HEK293 (cell line): ENCODE results near the gene PIK3R1.

Experiments used
- CTCF ChIA-PET: fragments of 350-600 bp; formaldehyde crosslinking; extraction: SDS; loops from one replicate; lab custom pipeline; 2021; ENCODE audit warnings: antibody characterized with exemption; lab: Yijun Ruan, JAX
- POLR2A ChIA-PET: fragments of 300-600 bp; formaldehyde crosslinking; extraction: SDS; loops from one replicate; lab custom pipeline; 2020; ENCODE audit warnings: antibody characterized with exemption, inconsistent platforms; lab: Yijun Ruan, JAX
- H3K27ac ChIP-seq: fragments of 200-500 bp; sonication (Bioruptor generic); 2 replicates; pipeline ENCODE4 v1.5.1; 2014; ENCODE audit warnings: low read depth, low read length, control low read depth, inconsistent platforms; ENCODE audit errors: extremely low read depth
- H3K36me3 ChIP-seq, 2 experiments: fragments of 200-500 bp in 1 of 2; sonication (Bioruptor generic) in 1 of 2; 1 replicate in 1 of 2; 2 replicates in 1 of 2; pipeline ENCODE4 v1.5.1; 2014 to 2017; ENCODE audit warnings: inconsistent platforms in 2 of 2, low read length in 2 of 2; ENCODE audit not compliant: control insufficient read depth in 2 of 2, insufficient read depth in 1 of 2
- H3K4me1 ChIP-seq: fragments of 200-500 bp; sonication (Bioruptor generic); 2 replicates; pipeline ENCODE4 v1.5.1; 2014; ENCODE audit warnings: mild to moderate bottlenecking, low read length, inconsistent platforms; ENCODE audit not compliant: control insufficient read depth, insufficient read depth
- H3K4me3 ChIP-seq: 2 replicates; pipeline ENCODE4 v1.5.1; 2011; ENCODE audit warnings: low read depth, mild to moderate bottlenecking, control low read depth, low read length, moderate library complexity
- H3K9me3 ChIP-seq: fragments of 200-500 bp; sonication (Bioruptor generic); 2 replicates; pipeline ENCODE4 v1.5.1; 2014; ENCODE audit warnings: low read depth, low read length, inconsistent platforms; ENCODE audit not compliant: control insufficient read depth, insufficient read depth
- BCL11A ChIP-seq: fragments of 450-650 bp; formaldehyde crosslinking; IDR thresholded peaks from 2 replicates; pipeline ENCODE4 v1.5.1; 2016; ENCODE audit warnings: low read depth, missing biosample characterization, missing genetic modification characterization
- FEZF1 ChIP-seq: fragments of 450-650 bp; formaldehyde crosslinking; IDR thresholded peaks from 2 replicates; pipeline ENCODE4 v1.5.1; 2016; ENCODE audit warnings: missing biosample characterization, missing genetic modification characterization
- GLIS1 ChIP-seq: fragments of 450-650 bp; formaldehyde crosslinking; IDR thresholded peaks from 2 replicates; pipeline ENCODE4 v1.5.1; 2016; ENCODE audit warnings: missing biosample characterization, missing genetic modification characterization
- GLIS2 ChIP-seq: fragments of 450-650 bp; formaldehyde crosslinking; IDR thresholded peaks from 2 replicates; pipeline ENCODE4 v1.5.1; 2016; ENCODE audit warnings: missing biosample characterization, missing genetic modification characterization
- HOXD13 ChIP-seq: sonication (generic); formaldehyde crosslinking; IDR thresholded peaks from 2 replicates; pipeline ENCODE4 v1.8.0; 2022; ENCODE audit warnings: missing genetic modification reagents, borderline replicate concordance
- KLF8 ChIP-seq: fragments of 450-650 bp; formaldehyde crosslinking; IDR thresholded peaks from 2 replicates; pipeline ENCODE4 v1.5.1; 2016; ENCODE audit warnings: missing biosample characterization, missing genetic modification characterization
- KLF9 ChIP-seq: fragments of 450-650 bp; formaldehyde crosslinking; IDR thresholded peaks from 2 replicates; pipeline ENCODE4 v1.5.1; 2016; ENCODE audit warnings: missing biosample characterization, missing genetic modification characterization, low read depth
- MEIS1 ChIP-seq: sonication (generic); formaldehyde crosslinking; IDR thresholded peaks from 2 replicates; pipeline ENCODE4 v1.8.1; 2022; ENCODE audit warnings: missing genetic modification reagents, mild to moderate bottlenecking, borderline replicate concordance
- PRDM10 ChIP-seq: fragments of 450-650 bp; formaldehyde crosslinking; IDR thresholded peaks from 2 replicates; pipeline ENCODE4 v1.5.1; 2016; ENCODE audit warnings: missing biosample characterization, missing genetic modification characterization
- REST ChIP-seq: fragments of 450-650 bp; formaldehyde crosslinking; IDR thresholded peaks from 2 replicates; pipeline ENCODE4 v1.5.1; 2016; ENCODE audit warnings: missing biosample characterization, missing genetic modification characterization
- SALL2 ChIP-seq: fragments of 450-650 bp; formaldehyde crosslinking; IDR thresholded peaks from 2 replicates; pipeline ENCODE4 v1.5.0; 2017; ENCODE audit warnings: missing biosample characterization, mild to moderate bottlenecking, missing genetic modification characterization, borderline replicate concordance
- SP2 ChIP-seq: fragments of 450-650 bp; formaldehyde crosslinking; IDR thresholded peaks from 2 replicates; pipeline ENCODE4 v1.5.1; 2016; ENCODE audit warnings: missing biosample characterization, missing genetic modification characterization
- WT1 ChIP-seq: fragments of 450-650 bp; formaldehyde crosslinking; IDR thresholded peaks from 2 replicates; pipeline ENCODE4 v1.5.1; 2016; ENCODE audit warnings: missing biosample characterization, missing genetic modification characterization
- ZBTB17 ChIP-seq: fragments of 450-650 bp; formaldehyde crosslinking; IDR thresholded peaks from 2 replicates; pipeline ENCODE4 v1.5.1; 2016; ENCODE audit warnings: missing biosample characterization, missing genetic modification characterization
- ZEB2 ChIP-seq: fragments of 450-650 bp; formaldehyde crosslinking; IDR thresholded peaks from 2 replicates; pipeline ENCODE4 v1.5.1; 2016; ENCODE audit warnings: missing biosample characterization, missing genetic modification characterization
- ZFP41 ChIP-seq: fragments of 450-650 bp; formaldehyde crosslinking; IDR thresholded peaks from 2 replicates; pipeline ENCODE4 v1.5.1; 2016; ENCODE audit warnings: missing biosample characterization, missing genetic modification characterization, borderline replicate concordance
- ZNF239 ChIP-seq: fragments of 450-650 bp; formaldehyde crosslinking; IDR thresholded peaks from 2 replicates; pipeline ENCODE4 v1.5.1; 2016; ENCODE audit warnings: missing biosample characterization, missing genetic modification characterization
- ZNF354C ChIP-seq: fragments of 450-650 bp; formaldehyde crosslinking; IDR thresholded peaks from 2 replicates; pipeline ENCODE4 v1.5.1; 2016; ENCODE audit warnings: missing biosample characterization, missing genetic modification characterization, low read depth, borderline replicate concordance
- ZNF423 ChIP-seq: fragments of 450-650 bp; formaldehyde crosslinking; IDR thresholded peaks from 2 replicates; pipeline ENCODE4 v1.5.1; 2016; ENCODE audit warnings: missing biosample characterization, missing genetic modification characterization
- ZNF426 ChIP-seq: fragments of 450-650 bp; formaldehyde crosslinking; IDR thresholded peaks from 2 replicates; pipeline ENCODE4 v1.5.1; 2017; ENCODE audit warnings: missing biosample characterization, missing genetic modification characterization, mild to moderate bottlenecking, inconsistent platforms, moderate library complexity
- ZNF521 ChIP-seq: fragments of 450-650 bp; formaldehyde crosslinking; IDR thresholded peaks from 2 replicates; pipeline ENCODE4 v1.5.1; 2017; ENCODE audit warnings: missing biosample characterization, mild to moderate bottlenecking, missing genetic modification characterization
- ZNF610 ChIP-seq: fragments of 450-650 bp; formaldehyde crosslinking; IDR thresholded peaks from 2 replicates; pipeline ENCODE4 v1.5.1; 2016; ENCODE audit warnings: missing biosample characterization, missing genetic modification characterization, borderline replicate concordance
- ZNF658 ChIP-seq: fragments of 450-650 bp; formaldehyde crosslinking; IDR thresholded peaks from 2 replicates; pipeline ENCODE4; 2016; ENCODE audit warnings: missing biosample characterization, missing genetic modification characterization
- ZNF692 ChIP-seq: fragments of 450-650 bp; formaldehyde crosslinking; IDR thresholded peaks from 2 replicates; pipeline ENCODE4 v1.5.1; 2016; ENCODE audit warnings: missing biosample characterization, missing genetic modification characterization
- ZNF843 ChIP-seq: fragments of 450-650 bp; formaldehyde crosslinking; IDR thresholded peaks from 2 replicates; pipeline ENCODE4 v1.5.1; 2016; ENCODE audit warnings: missing biosample characterization, missing genetic modification characterization
- ZSCAN30 ChIP-seq: fragments of 450-650 bp; IDR thresholded peaks from 2 replicates; pipeline ENCODE4 v1.5.1; 2018; ENCODE audit warnings: missing biosample characterization, mild to moderate bottlenecking, missing genetic modification characterization, moderate library complexity
- TF ChIP-seq, protein P1 (sequence below): sonication (generic); formaldehyde crosslinking; IDR thresholded peaks from 2 replicates; pipeline ENCODE4 v1.8.1; 2022; ENCODE audit warnings: mild to moderate bottlenecking, moderate library complexity, missing genetic modification reagents

PIK3R1 gene

GRCh38 chr5:68215898-68216244 lies 315 bp downstream of the PIK3R1 start (continued):
- TF ChIP-seq, protein P1, sequence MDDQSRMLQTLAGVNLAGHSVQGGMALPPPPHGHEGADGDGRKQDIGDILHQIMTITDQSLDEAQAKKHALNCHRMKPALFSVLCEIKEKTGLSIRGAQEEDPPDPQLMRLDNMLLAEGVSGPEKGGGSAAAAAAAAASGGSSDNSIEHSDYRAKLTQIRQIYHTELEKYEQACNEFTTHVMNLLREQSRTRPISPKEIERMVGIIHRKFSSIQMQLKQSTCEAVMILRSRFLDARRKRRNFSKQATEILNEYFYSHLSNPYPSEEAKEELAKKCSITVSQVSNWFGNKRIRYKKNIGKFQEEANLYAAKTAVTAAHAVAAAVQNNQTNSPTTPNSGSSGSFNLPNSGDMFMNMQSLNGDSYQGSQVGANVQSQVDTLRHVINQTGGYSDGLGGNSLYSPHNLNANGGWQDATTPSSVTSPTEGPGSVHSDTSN (CRISPR knock-in tag) = no peak; the same call in 1 of the 2 replicates
- no peak for TF ChIP-seq ZNF426
- no peak; the same call in 1 of the 2 replicates for TF ChIP-seq MEIS1 (CRISPR knock-in tag)
- TF ChIP-seq REST (tag by site-specific recombination) = no peak; the same call in 1 of the 2 replicates

DNA sequence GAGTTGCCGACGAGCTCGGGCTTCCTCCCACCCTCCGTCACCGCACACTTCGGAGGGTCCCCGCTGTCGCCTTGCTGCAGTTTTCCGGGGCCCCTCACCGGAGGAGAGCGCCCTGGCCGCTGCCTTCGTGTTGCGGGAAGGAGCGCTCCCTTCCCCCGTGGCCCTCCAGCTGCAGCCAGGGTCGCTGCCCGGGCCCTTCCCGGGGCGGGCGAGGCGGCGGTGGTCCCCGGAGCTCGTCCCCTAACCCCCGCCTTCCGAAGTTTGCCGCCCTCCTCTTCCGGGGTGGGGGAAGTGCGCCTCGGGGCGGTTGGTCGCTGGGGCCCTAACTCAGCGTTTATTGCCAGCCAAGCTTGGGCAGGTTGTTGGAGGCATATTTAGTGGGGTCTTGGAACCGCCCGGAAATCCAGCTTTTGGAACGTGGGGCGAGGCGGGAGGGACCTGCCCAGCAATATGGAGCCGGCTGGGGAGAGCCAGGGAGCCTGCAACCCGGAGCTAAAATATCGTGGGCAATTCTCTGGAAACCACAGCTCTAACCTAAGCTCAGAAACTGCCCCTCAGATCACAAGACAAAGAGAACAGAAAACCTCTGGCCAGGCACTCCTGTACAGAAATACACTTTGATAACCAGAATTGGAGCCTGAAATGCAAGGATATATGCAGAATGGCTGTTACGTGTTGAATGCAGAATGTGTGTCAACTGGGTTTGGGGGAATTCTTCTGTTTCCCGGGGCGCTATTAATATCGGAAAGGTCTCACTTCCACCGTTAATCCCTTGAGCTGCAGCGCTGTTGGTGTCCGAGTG lies 890 bp downstream of the PIK3R1 start:
- no peaks in the 10 kb centered on the region for H3K9me3 ChIP-seq
- CTCF ChIA-PET = interaction anchor here (0.5 to 3.0 kb wide), 5 partner anchors 10 to 183 kb away, joined by 3 to 11 read pairs (median 3); no protein-coding TSS in a partner anchor
- peak overlapping the region; percentile 89 for H3K4me3 ChIP-seq
- H3K36me3 ChIP-seq = no peaks in the 10 kb centered on the region
- peaks cover 3% of the 10 kb centered on the region; the same call in 1 of the 2 replicates for H3K4me1 ChIP-seq
- H3K27ac ChIP-seq = peak overlapping the region; percentile 98
- POLR2A ChIA-PET = interaction anchor here (0.7 to 3.5 kb wide), 14 partner anchors 8 to 970 kb away, joined by 3 to 19 read pairs (median 6); no protein-coding TSS in a partner anchor
- TF ChIP-seq ZNF423 = peak; percentile 91
- no peak for TF ChIP-seq ZNF239 (tag by site-specific recombination)
- no peak for TF ChIP-seq ZNF610 (tag by site-specific recombination)
- TF ChIP-seq ZSCAN30 (tag by site-specific recombination) = peak; percentile 11; the same call in 1 of the 2 replicates
- no peak for TF ChIP-seq HOXD13 (CRISPR knock-in tag)
- peak; percentile 52 for TF ChIP-seq ZNF692 (tag by site-specific recombination)
- TF ChIP-seq KLF9 = no peak
- TF ChIP-seq ZNF354C = no peak
- TF ChIP-seq KLF8 = peak; percentile 50; the same call in 1 of the 2 replicates
- TF ChIP-seq BCL11A (tag by site-specific recombination) = no peak
- no peak for TF ChIP-seq ZNF521 (tag by site-specific recombination)
- TF ChIP-seq WT1 (tag by site-specific recombination) = no peak
- no peak for TF ChIP-seq FEZF1 (tag by site-specific recombination)
- no peak for TF ChIP-seq GLIS1 (tag by site-specific recombination)
- TF ChIP-seq ZBTB17 = peak; percentile 89
- TF ChIP-seq ZNF843 (tag by site-specific recombination) = no peak
- no peak for TF ChIP-seq ZNF658 (tag by site-specific recombination)
- TF ChIP-seq ZEB2 (tag by site-specific recombination) = peak; percentile 95
- peak; percentile 72 for TF ChIP-seq GLIS2 (tag by site-specific recombination)
- peak; percentile 96 for TF ChIP-seq SP2 (tag by site-specific recombination)
- no peak for TF ChIP-seq SALL2 (tag by site-specific recombination)
- TF ChIP-seq ZFP41 (tag by site-specific recombination) = no peak
- TF ChIP-seq PRDM10 (tag by site-specific recombination) = peak; percentile 52
